Upper lobe of right lung (tissue), 1 donor: ENCODE data around the gene ARMC12. TPM values are rescaled to one million over a fixed set of nuclear protein-coding genes. Genes with fewer than 3 reads are reported as not detected.

Experiments
- ATAC-seq: fragments of 200-7000 bp; cut with Tn5 transposase; one replicate; pipeline ENCODE4 v1.9.1; 2020; ENCODE audit warnings: mild to moderate bottlenecking, moderate library complexity
- DNase-seq: peaks from one replicate; pipeline ENCODE4 v3.0.0-alpha.2; 2020
- H3K27ac ChIP-seq: fragments of 200-600 bp; one replicate; pipeline ENCODE4 v1.8.0; 2022
- H3K27me3 ChIP-seq: fragments of 200-600 bp; one replicate; pipeline ENCODE4 v1.8.0; 2022; ENCODE audit warnings: mild to moderate bottlenecking
- H3K36me3 ChIP-seq: fragments of 200-600 bp; one replicate; pipeline ENCODE4 v1.8.0; 2022
- H3K4me1 ChIP-seq: fragments of 200-600 bp; one replicate; pipeline ENCODE4 v1.8.0; 2022
- H3K4me3 ChIP-seq: fragments of 200-600 bp; one replicate; pipeline ENCODE4 v1.8.0; 2022; ENCODE audit warnings: mild to moderate bottlenecking
- H3K9me3 ChIP-seq: fragments of 200-600 bp; one replicate; pipeline ENCODE4 v1.8.0; 2022
- CTCF ChIP-seq: fragments of 200-600 bp; IDR thresholded peaks from one replicate; pipeline ENCODE4 v1.8.0; 2022; ENCODE audit warnings: antibody characterized with exemption
- intact Hi-C: fragments of 100-400 bp; cut with DNase I; formaldehyde crosslinking; loops from one replicate; pipeline ENCODE4 v1.11.0; 2022
- total RNA-seq: library from RNA; stranded (reverse); fragmentation: NEBNext Ultra II Directional; extraction: Animal tissue kit (Norgen Biotek cat#: 25700); gene quantifications from one replicate; pipeline ENCODE4 v1.2.1, GENCODE V29; 2021
- donor health status: DM: no; HTN: yes; CAD: no; lungs with severe emphysema.

Gene ARMC12
- total RNA-seq, 1 donor from 2014 or later: 0.52 TPM

GRCh38 chr6:35757456-35758123 lies 20.8 kb downstream of the ARMC12 start:
- no peak for ATAC-seq
- intact Hi-C loops: no loop called here
- H3K9me3 ChIP-seq: no peaks in the 10 kb centered on the region
- DNase-seq: no peak
- H3K4me1 ChIP-seq: no peaks in the 10 kb centered on the region
- H3K27ac ChIP-seq: no peak overlapping the region
- no peak for TF ChIP-seq CTCF
- peaks cover 24% of the 10 kb centered on the region for H3K27me3 ChIP-seq
- no peaks in the 10 kb centered on the region for H3K36me3 ChIP-seq
- H3K4me3 ChIP-seq: no peak overlapping the region

GRCh38 chr6:35759426-35759825 lies 22.6 kb downstream of the ARMC12 start:
- intact Hi-C loops: no loop called here
- no peak for TF ChIP-seq CTCF
- no peak overlapping the region for H3K4me3 ChIP-seq
- DNase-seq: no peak
- H3K4me1 ChIP-seq: no peaks in the 10 kb centered on the region
- H3K27me3 ChIP-seq: peaks cover 37% of the 10 kb centered on the region
- no peaks in the 10 kb centered on the region for H3K9me3 ChIP-seq
- no peak overlapping the region for H3K27ac ChIP-seq
- no peak for ATAC-seq
- no peaks in the 10 kb centered on the region for H3K36me3 ChIP-seq

- H3K27ac ChIP-seq: no peak overlapping the region
- DNase-seq (peak; percentile 46), ATAC-seq (no peak)
- no peaks in the 10 kb centered on the region for H3K9me3 ChIP-seq
- peaks cover 44% of the 10 kb centered on the region for H3K27me3 ChIP-seq
- TF ChIP-seq CTCF: no peak
- H3K4me3 ChIP-seq: no peak overlapping the region
- H3K4me1 ChIP-seq: no peaks in the 10 kb centered on the region
- intact Hi-C loops: no loop called here
- H3K36me3 ChIP-seq: no peaks in the 10 kb centered on the region
Observed at GRCh38 chr6:35765739-35766138, 28.9 kb downstream of the ARMC12 start.

- intact Hi-C loops: no loop called here
- no peak overlapping the region for H3K4me3 ChIP-seq
- peaks cover 21% of the 10 kb centered on the region for H3K27me3 ChIP-seq
- no peak for ATAC-seq
- no peaks in the 10 kb centered on the region for H3K36me3 ChIP-seq
- no peak overlapping the region for H3K27ac ChIP-seq
- TF ChIP-seq CTCF: no peak
- H3K4me1 ChIP-seq: no peaks in the 10 kb centered on the region
- H3K9me3 ChIP-seq: no peaks in the 10 kb centered on the region
- no peak for DNase-seq
Observed at GRCh38 chr6:35769211-35769610, 32.4 kb downstream of the ARMC12 start.

GRCh38 chr6:35771343-35771627 lies 34.5 kb downstream of the ARMC12 start:
- peak; percentile 14 for ATAC-seq
- intact Hi-C loops: no loop called here
- H3K4me1 ChIP-seq: peaks cover 2% of the 10 kb centered on the region

More at GRCh38 chr6:35771343-35771627, 34.5 kb downstream of the ARMC12 start:
- H3K27me3 ChIP-seq: peaks cover 24% of the 10 kb centered on the region
- DNase-seq: peak; percentile 52
- H3K27ac ChIP-seq: no peak overlapping the region
- H3K36me3 ChIP-seq: no peaks in the 10 kb centered on the region
- no peaks in the 10 kb centered on the region for H3K9me3 ChIP-seq
- no peak for TF ChIP-seq CTCF
- H3K4me3 ChIP-seq: no peak overlapping the region
